ENCODE measurements around the gene DPH7. TPM values are rescaled to one million over a fixed set of nuclear protein-coding genes. Genes with fewer than 3 reads are reported as not detected.
"Not testable (repeated sequence)": the region's sequence is repeated elsewhere in the genome, so short reads cannot be mapped to it uniquely, and the experiment has no call there.

DPH7 gene
- total RNA-seq, 5 donors from 2014 or later (not counting 1 experiment from before 2014, with no cell fraction given), result 45.0 to 71.0 (median 66.3) TPM

- CTCF ChIA-PET, result no interaction called here
- no peaks in the 10 kb centered on the region for H3K27me3 Mint-ChIP-seq
- H3K9me3 Mint-ChIP-seq, result no peaks in the 10 kb centered on the region
Observed at GRCh38 chr9:137569609-137570203, 9.0 kb downstream of the DPH7 start.

GRCh38 chr9:137568445-137568844, 10.3 kb downstream of the DPH7 start:
- H3K9me3 ChIP-seq; CTCF ChIA-PET; H3K4me3 Mint-ChIP-seq; H3K27me3 ChIP-seq (replicated peaks in 1 of 2; ENCODE audit: control insufficient read depth in 2 of 2, extremely low read depth in 1 of 2, insufficient read depth in 2 of 2, low read length in 1 of 2); H3K27ac Mint-ChIP-seq; H3K9me3 Mint-ChIP-seq; H3K4me3 ChIP-seq (ENCODE audit: control insufficient read depth in 1 of 2, extremely low read depth in 1 of 2, low read length in 1 of 2); POLR2A ChIA-PET; H3K4me1 ChIP-seq (ENCODE audit: control insufficient read depth in 1 of 2, extremely low read depth in 1 of 2, insufficient read depth in 2 of 2, low read length in 2 of 2); DNase-seq; H3K27me3 Mint-ChIP-seq; ATAC-seq (replicated peaks in 1 of 4); H3K27ac ChIP-seq (ENCODE audit: low read length): not testable (repeated sequence)
- peaks cover 9 to 35% of the 10 kb centered on the region in 2 donors for H3K36me3 ChIP-seq (ENCODE audit: control insufficient read depth in 2 of 2, extremely low read depth in 1 of 2, insufficient read depth in 1 of 2, low read length in 1 of 2)
- peaks cover 28% of the 10 kb centered on the region for H3K36me3 Mint-ChIP-seq
- H3K4me1 Mint-ChIP-seq, result peaks cover 8 to 14% (median 9%) of the 10 kb centered on the region in 3 donors
- 94% methylated on average over 4 of the region's 5 CpGs for WGBS (ENCODE audit: insufficient coverage)

More at GRCh38 chr9:137569609-137570203, 9.0 kb downstream of the DPH7 start:
- ATAC-seq (replicated peaks in 1 of 4), result no peak
- H3K36me3 ChIP-seq (ENCODE audit: control insufficient read depth in 2 of 2, extremely low read depth in 1 of 2, insufficient read depth in 1 of 2, low read length in 1 of 2), result peaks cover 10 to 35% of the 10 kb centered on the region in 2 donors
- no peak overlapping the region for H3K27ac ChIP-seq (ENCODE audit: low read length)
- Mint-ChIP-seq H3K27ac (no peak overlapping the region), H3K4me1 (peaks cover 7 to 15% (median 7%) of the 10 kb centered on the region in 3 donors), H3K4me3 (no peak overlapping the region), H3K36me3 (peaks cover 17% of the 10 kb centered on the region)
- H3K27me3 ChIP-seq (replicated peaks in 1 of 2; ENCODE audit: control insufficient read depth in 2 of 2, extremely low read depth in 1 of 2, insufficient read depth in 2 of 2, low read length in 1 of 2), result no peaks in the 10 kb centered on the region
- POLR2A ChIA-PET, result no interaction called here
- H3K4me3 ChIP-seq (ENCODE audit: control insufficient read depth in 1 of 2, extremely low read depth in 1 of 2, low read length in 1 of 2), result no peak overlapping the region
- H3K9me3 ChIP-seq, result no peaks in the 10 kb centered on the region
- no peaks in the 10 kb centered on the region for H3K4me1 ChIP-seq (ENCODE audit: control insufficient read depth in 1 of 2, extremely low read depth in 1 of 2, insufficient read depth in 2 of 2, low read length in 2 of 2)
- DNase-seq, result no peak
- 95% methylated on average over 4 of the region's 5 CpGs for WGBS (ENCODE audit: insufficient coverage)

GRCh38 chr9:137564817-137565411, 13.8 kb downstream of the DPH7 start:
- no peak overlapping the region for H3K4me3 Mint-ChIP-seq
- peaks cover 25% of the 10 kb centered on the region for H3K36me3 Mint-ChIP-seq
- ATAC-seq (replicated peaks in 1 of 4), result no peak
- H3K27ac Mint-ChIP-seq, result peak overlapping the region in 1 of 2 donors; percentile 39
- H3K4me1 Mint-ChIP-seq, result peaks cover 2 to 5% (median 2%) of the 10 kb centered on the region in 3 donors
- Histone ChIP-seq H3K27ac (ENCODE audit: low read length) (no peak overlapping the region), H3K4me3 (ENCODE audit: control insufficient read depth in 1 of 2, extremely low read depth in 1 of 2, low read length in 1 of 2) (no peak overlapping the region), H3K4me1 (ENCODE audit: control insufficient read depth in 1 of 2, extremely low read depth in 1 of 2, insufficient read depth in 2 of 2, low read length in 2 of 2) (no peaks in the 10 kb centered on the region), H3K36me3 (ENCODE audit: control insufficient read depth in 2 of 2, extremely low read depth in 1 of 2, insufficient read depth in 1 of 2, low read length in 1 of 2) (peaks cover 5 to 21% of the 10 kb centered on the region in 2 donors), H3K9me3 (no peaks in the 10 kb centered on the region), H3K27me3 (replicated peaks in 1 of 2; ENCODE audit: control insufficient read depth in 2 of 2, extremely low read depth in 1 of 2, insufficient read depth in 2 of 2, low read length in 1 of 2) (no peaks in the 10 kb centered on the region)
- H3K27me3 Mint-ChIP-seq, result no peaks in the 10 kb centered on the region
- no peaks in the 10 kb centered on the region for H3K9me3 Mint-ChIP-seq
- CTCF ChIA-PET, result no interaction called here
- POLR2A ChIA-PET, result no interaction called here
- 95% methylated on average over 10 of the region's 18 CpGs for WGBS (ENCODE audit: insufficient coverage)
- DNase-seq, result no peak

GRCh38 chr9:137564134-137564533, 14.6 kb downstream of the DPH7 start:
- ATAC-seq (replicated peaks in 1 of 4) (no peak), DNase-seq (no peak)
- Histone ChIP-seq H3K36me3 (ENCODE audit: control insufficient read depth in 2 of 2, extremely low read depth in 1 of 2, insufficient read depth in 1 of 2, low read length in 1 of 2) (peaks cover 5 to 21% of the 10 kb centered on the region in 2 donors), H3K27ac (ENCODE audit: low read length) (no peak overlapping the region), H3K4me3 (ENCODE audit: control insufficient read depth in 1 of 2, extremely low read depth in 1 of 2, low read length in 1 of 2) (no peak overlapping the region), H3K27me3 (replicated peaks in 1 of 2; ENCODE audit: control insufficient read depth in 2 of 2, extremely low read depth in 1 of 2, insufficient read depth in 2 of 2, low read length in 1 of 2) (no peaks in the 10 kb centered on the region), H3K9me3 (no peaks in the 10 kb centered on the region), H3K4me1 (ENCODE audit: control insufficient read depth in 1 of 2, extremely low read depth in 1 of 2, insufficient read depth in 2 of 2, low read length in 2 of 2) (no peaks in the 10 kb centered on the region)
- CTCF ChIA-PET, result no interaction called here
- no peaks in the 10 kb centered on the region for H3K27me3 Mint-ChIP-seq
- H3K4me1 Mint-ChIP-seq, result peaks cover 2 to 5% (median 2%) of the 10 kb centered on the region in 3 donors
- no peaks in the 10 kb centered on the region for H3K9me3 Mint-ChIP-seq
- 96% methylated on average over 9 of the region's 10 CpGs for WGBS (ENCODE audit: insufficient coverage)
- POLR2A ChIA-PET, result no interaction called here
- peaks cover 31% of the 10 kb centered on the region for H3K36me3 Mint-ChIP-seq
- H3K27ac Mint-ChIP-seq, result no peak overlapping the region
- no peak overlapping the region for H3K4me3 Mint-ChIP-seq

- Mint-ChIP-seq H3K36me3 (peaks cover 35% of the 10 kb centered on the region), H3K4me1 (peaks cover 2 to 8% (median 3%) of the 10 kb centered on the region in 3 donors), H3K9me3 (no peaks in the 10 kb centered on the region), H3K27me3 (no peaks in the 10 kb centered on the region), H3K4me3 (no peak overlapping the region), H3K27ac (no peak overlapping the region)
- Histone ChIP-seq H3K4me1 (ENCODE audit: control insufficient read depth in 1 of 2, extremely low read depth in 1 of 2, insufficient read depth in 2 of 2, low read length in 2 of 2) (no peaks in the 10 kb centered on the region), H3K27ac (ENCODE audit: low read length) (no peak overlapping the region), H3K27me3 (replicated peaks in 1 of 2; ENCODE audit: control insufficient read depth in 2 of 2, extremely low read depth in 1 of 2, insufficient read depth in 2 of 2, low read length in 1 of 2) (no peaks in the 10 kb centered on the region), H3K4me3 (ENCODE audit: control insufficient read depth in 1 of 2, extremely low read depth in 1 of 2, low read length in 1 of 2) (no peak overlapping the region), H3K9me3 (no peaks in the 10 kb centered on the region), H3K36me3 (ENCODE audit: control insufficient read depth in 2 of 2, extremely low read depth in 1 of 2, insufficient read depth in 1 of 2, low read length in 1 of 2) (peaks cover 12 to 32% of the 10 kb centered on the region in 2 donors)
- WGBS (ENCODE audit: insufficient coverage), result 100% methylated on average over 2 of the region's 4 CpGs
- CTCF ChIA-PET, result no interaction called here
- POLR2A ChIA-PET, result no interaction called here
- DNase-seq, result no peak
- no peak for ATAC-seq (replicated peaks in 1 of 4)
Observed at GRCh38 chr9:137558127-137558526, 20.6 kb downstream of the DPH7 start.

- CTCF ChIA-PET, result no interaction called here
- 95% methylated on average over 24 of the region's 24 CpGs for WGBS (ENCODE audit: insufficient coverage)
- H3K36me3 ChIP-seq (ENCODE audit: control insufficient read depth in 2 of 2, extremely low read depth in 1 of 2, insufficient read depth in 1 of 2, low read length in 1 of 2), result peaks cover 12 to 26% of the 10 kb centered on the region in 2 donors
Observed at GRCh38 chr9:137556069-137556838, 22.5 kb downstream of the DPH7 start.

More at GRCh38 chr9:137556069-137556838, 22.5 kb downstream of the DPH7 start:
- Mint-ChIP-seq H3K27me3 (no peaks in the 10 kb centered on the region), H3K4me3 (no peak overlapping the region), H3K4me1 (peaks cover 7 to 12% (median 9%) of the 10 kb centered on the region in 3 donors), H3K27ac (no peak overlapping the region), H3K36me3 (peaks cover 26% of the 10 kb centered on the region), H3K9me3 (no peaks in the 10 kb centered on the region)
- ATAC-seq (replicated peaks in 1 of 4) (no peak), DNase-seq (no peak)
- Histone ChIP-seq H3K27me3 (replicated peaks in 1 of 2; ENCODE audit: control insufficient read depth in 2 of 2, extremely low read depth in 1 of 2, insufficient read depth in 2 of 2, low read length in 1 of 2) (no peaks in the 10 kb centered on the region), H3K4me1 (ENCODE audit: control insufficient read depth in 1 of 2, extremely low read depth in 1 of 2, insufficient read depth in 2 of 2, low read length in 2 of 2) (peaks cover 5 to 8% of the 10 kb centered on the region in 2 experiments), H3K27ac (ENCODE audit: low read length) (no peak overlapping the region), H3K9me3 (no peaks in the 10 kb centered on the region), H3K4me3 (ENCODE audit: control insufficient read depth in 1 of 2, extremely low read depth in 1 of 2, low read length in 1 of 2) (no peak overlapping the region)
- POLR2A ChIA-PET, result no interaction called here

All from T-cell (primary cell).